ENCODE measurements around the gene SLC26A3. TPM values are rescaled to one million over a fixed set of nuclear protein-coding genes. Genes with fewer than 3 reads are reported as not detected.

SLC26A3 gene
- total RNA-seq, 1 donor from 2014 or later: not detected

GRCh38 chr7:107743567-107744344 lies 59.3 kb downstream of the SLC26A3 start, which contains the start of gene CBLL1:
Gene CBLL1, plus strand, starts transcription at chr7:107744142. Its CDS starts 22 bp downstream, at chr7:107744164.
- H3K4me3 Mint-ChIP-seq: peak within 1 kb of the TSS; percentile 97
- DNase-seq (ENCODE audit: low spot score in 2 of 2, unreplicated experiment in 2 of 2): peak; percentile 88 to 95
- H3K27ac Mint-ChIP-seq: peak within 1 kb of the TSS; percentile 99
- no peaks in the 10 kb centered on the region for H3K36me3 Mint-ChIP-seq
- H3K4me1 Mint-ChIP-seq: peaks cover 24% of the 10 kb centered on the region
- no peaks in the 10 kb centered on the region for H3K9me3 Mint-ChIP-seq
- TF ChIP-seq CTCF (IDR thresholded peaks at IDR 0.05; ENCODE audit: unreplicated experiment): peak; percentile 48
- peaks cover 21% of the 10 kb centered on the region for H3K27me3 Mint-ChIP-seq (ENCODE audit: low read depth)

- H3K36me3 Mint-ChIP-seq: no peaks in the 10 kb centered on the region
- H3K4me3 Mint-ChIP-seq: peak overlapping the region; percentile 97
- H3K9me3 Mint-ChIP-seq: no peaks in the 10 kb centered on the region
- H3K27ac Mint-ChIP-seq: peak overlapping the region; percentile 97
- peaks cover 29% of the 10 kb centered on the region for H3K27me3 Mint-ChIP-seq (ENCODE audit: low read depth)
- peaks cover 24% of the 10 kb centered on the region for H3K4me1 Mint-ChIP-seq
- peak; percentile 37 to 70 for DNase-seq (ENCODE audit: low spot score in 2 of 2, unreplicated experiment in 2 of 2)
- TF ChIP-seq CTCF (IDR thresholded peaks at IDR 0.05; ENCODE audit: unreplicated experiment): no peak
These were observed 60.1 kb downstream of the SLC26A3 start for GRCh38 chr7:107742678-107743566.

- Mint-ChIP-seq H3K9me3 (peaks cover 6% of the 10 kb centered on the region), H3K4me3 (no peak overlapping the region), H3K27ac (no peak overlapping the region), H3K27me3 (ENCODE audit: low read depth) (peaks cover 38% of the 10 kb centered on the region), H3K4me1 (no peaks in the 10 kb centered on the region), H3K36me3 (no peaks in the 10 kb centered on the region)
- TF ChIP-seq CTCF (IDR thresholded peaks at IDR 0.05; ENCODE audit: unreplicated experiment): no peak
- no peak for DNase-seq (ENCODE audit: low spot score in 2 of 2, unreplicated experiment in 2 of 2)
These were observed 74.7 kb downstream of the SLC26A3 start for GRCh38 chr7:107728276-107728675.

- Mint-ChIP-seq H3K9me3 (no peaks in the 10 kb centered on the region), H3K27ac (no peak overlapping the region), H3K4me1 (no peaks in the 10 kb centered on the region), H3K27me3 (ENCODE audit: low read depth) (peaks cover 38% of the 10 kb centered on the region), H3K36me3 (no peaks in the 10 kb centered on the region), H3K4me3 (no peak overlapping the region)
- DNase-seq (ENCODE audit: low spot score in 2 of 2, unreplicated experiment in 2 of 2): no peak
- TF ChIP-seq CTCF (IDR thresholded peaks at IDR 0.05; ENCODE audit: unreplicated experiment): no peak
These were observed 76.5 kb downstream of the SLC26A3 start for GRCh38 chr7:107726356-107727130.

- no peaks in the 10 kb centered on the region for H3K36me3 Mint-ChIP-seq
- no peak overlapping the region for H3K4me3 Mint-ChIP-seq
- peaks cover 38% of the 10 kb centered on the region for H3K27me3 Mint-ChIP-seq (ENCODE audit: low read depth)
- H3K27ac Mint-ChIP-seq: no peak overlapping the region
- no peaks in the 10 kb centered on the region for H3K9me3 Mint-ChIP-seq
- DNase-seq (ENCODE audit: low spot score in 2 of 2, unreplicated experiment in 2 of 2): no peak
- TF ChIP-seq CTCF (IDR thresholded peaks at IDR 0.05; ENCODE audit: unreplicated experiment): peak; percentile 83
- H3K4me1 Mint-ChIP-seq: no peaks in the 10 kb centered on the region
These were observed 77.8 kb downstream of the SLC26A3 start for GRCh38 chr7:107725138-107725740.
